Liver (tissue), 9 donors: ENCODE results near the gene KRTDAP. TPM values are rescaled to one million over a fixed set of nuclear protein-coding genes. Genes with fewer than 3 reads are reported as not detected.

Experiments used
- DNase-seq: peaks from one replicate; pipeline ENCODE4 v3.0.0-alpha.2; 2017; ENCODE audit warnings: low spot score
- H3K27ac ChIP-seq, 2 donors: one replicate each; pipeline ENCODE4 v1.7.0; 2013; ENCODE audit warnings: inconsistent platforms in 2 of 2, low read length in 2 of 2, control low read depth in 1 of 2, low read depth in 1 of 2, mild to moderate bottlenecking in 1 of 2
- H3K27me3 ChIP-seq, 4 donors: one replicate each; pipeline versions ENCODE4 v1.6.1 to v1.7.0; 2013; ENCODE audit warnings: low read length in 3 of 4, inconsistent platforms in 1 of 4, mild to moderate bottlenecking in 1 of 4, moderate library complexity in 1 of 4; ENCODE audit not compliant: control insufficient read depth in 4 of 4, insufficient read depth in 4 of 4
- H3K36me3 ChIP-seq, 4 donors: one replicate each; pipeline versions ENCODE4 v1.6.1 to v1.7.0; 2013; ENCODE audit warnings: low read length in 3 of 4, mild to moderate bottlenecking in 3 of 4, low read depth in 1 of 4, moderate library complexity in 1 of 4; ENCODE audit not compliant: control insufficient read depth in 4 of 4, insufficient read depth in 3 of 4
- H3K4me1 ChIP-seq, 4 donors: one replicate each; pipeline versions ENCODE4 v1.6.1 to v1.7.0; 2013; ENCODE audit warnings: low read length in 3 of 4, mild to moderate bottlenecking in 3 of 4, moderate library complexity in 1 of 4; ENCODE audit not compliant: control insufficient read depth in 4 of 4, insufficient read depth in 4 of 4
- H3K4me3 ChIP-seq, 3 donors: one replicate each; pipeline versions ENCODE4 v1.6.1 to v1.7.0; 2013; ENCODE audit warnings: low read length in 3 of 3, control low read depth in 1 of 3, low read depth in 1 of 3, mild to moderate bottlenecking in 1 of 3
- H3K9ac ChIP-seq, 2 donors: one replicate each; pipeline ENCODE4 v1.7.0; 2013; ENCODE audit warnings: low read length in 2 of 2, mild to moderate bottlenecking in 2 of 2, moderate library complexity in 2 of 2, control low read depth in 1 of 2, low read depth in 1 of 2
- H3K9me3 ChIP-seq, 4 donors: one replicate each; pipeline versions ENCODE4 v1.6.1 to v1.7.0; 2013; ENCODE audit warnings: low read length in 3 of 4; ENCODE audit not compliant: control insufficient read depth in 4 of 4
- CTCF ChIP-seq: fragments of 150-350 bp; IDR thresholded peaks from 2 replicates; pipeline ENCODE4 v1.5.1; 2017; ENCODE audit warnings: improper control_type of control experiment, low read depth, low read length; ENCODE audit not compliant: missing input control
- EGR1 ChIP-seq, 2 donors: IDR thresholded peaks; 2 replicates each; pipeline ENCODE4 v1.6.1; 2016 to 2018; ENCODE audit warnings: antibody characterized with exemption in 2 of 2, low read depth in 2 of 2
- FOXA1 ChIP-seq: IDR thresholded peaks from 2 replicates; pipeline ENCODE4 v1.6.1; 2016; ENCODE audit warnings: antibody characterized with exemption
- FOXA2 ChIP-seq: IDR thresholded peaks from 2 replicates; pipeline ENCODE4 v1.6.1; 2016; ENCODE audit warnings: antibody characterized with exemption
- GABPA ChIP-seq, 2 donors: IDR thresholded peaks in 1 of 2; conservative IDR thresholded peaks in 1 of 2; 2 replicates each; pipeline ENCODE4 v1.6.1; 2016; ENCODE audit warnings: antibody characterized with exemption in 2 of 2, mild to moderate bottlenecking in 1 of 2, moderate library complexity in 1 of 2
- HNF4A ChIP-seq, 2 donors: conservative IDR thresholded peaks; 2 replicates each; pipeline ENCODE4 v1.6.1; 2016; ENCODE audit warnings: antibody characterized with exemption in 2 of 2, mild to moderate bottlenecking in 2 of 2
- HNF4G ChIP-seq: IDR thresholded peaks from 2 replicates; pipeline ENCODE4 v1.6.1; 2016; ENCODE audit warnings: antibody characterized with exemption
- NR2F2 ChIP-seq: IDR thresholded peaks from 2 replicates; pipeline ENCODE4 v1.6.1; 2016; ENCODE audit warnings: antibody characterized with exemption
- REST ChIP-seq: IDR thresholded peaks from 2 replicates; pipeline ENCODE4 v1.6.1; 2016; ENCODE audit warnings: antibody characterized with exemption, mild to moderate bottlenecking
- SP1 ChIP-seq: IDR thresholded peaks from 2 replicates; pipeline ENCODE4 v1.6.1; 2018; ENCODE audit warnings: antibody characterized with exemption, mild to moderate bottlenecking
- TAF1 ChIP-seq: conservative IDR thresholded peaks from 2 replicates; pipeline ENCODE4 v1.6.1; 2016; ENCODE audit warnings: antibody characterized with exemption, mild to moderate bottlenecking
- YY1 ChIP-seq: IDR thresholded peaks from 2 replicates; pipeline ENCODE4 v1.6.1; 2016; ENCODE audit warnings: antibody characterized with exemption, mild to moderate bottlenecking
- WGBS: extraction: QIAGEN DNeasy Blood & Tissue Kit; methylation state at CpG from one replicate; pipeline ENCODE4 v1.1.7; 2013; 5-methylcytosine and 5-hydroxymethylcytosine counted together
- polyA plus RNA-seq, 2 donors: library from polyadenylated mRNA; stranded (reverse) in 1 of 2; unstranded in 1 of 2; fragments of 200-250 nt in 1 of 2; fragments of >200 nt in 1 of 2; fragmentation: Nextera tagmentation in 1 of 2; extraction: Ambion mirVana in 1 of 2; gene quantifications; one replicate each; pipeline versions ENCODE4 v1.2.1 to v1.2.3, GENCODE V29; 2013 to 2015
- total RNA-seq, 2 donors: library from RNA; depleted of rRNA; stranded (reverse); fragments of >200 nt; gene quantifications; one replicate each; pipeline ENCODE4 v1.2.3, GENCODE V29; 2014
- donor health status: healthy.
- donor health status: healthy.
- donor health status: healthy.
- donor health status: healthy.
- donor health status: healthy.

Gene KRTDAP
- total and polyA plus RNA-seq, 4 donors: not detected

- TF ChIP-seq FOXA2: no peak
- DNase-seq: no peak
- 45% methylated on average over 1 of the region's 1 CpG for WGBS
- H3K9me3 ChIP-seq: no peaks in the 10 kb centered on the region
- peaks cover 11 to 49% (median 36%) of the 10 kb centered on the region in 4 donors for H3K4me1 ChIP-seq
- H3K36me3 ChIP-seq: no peaks in the 10 kb centered on the region
- peak overlapping the region; percentile 96 to 98 for H3K27ac ChIP-seq
- H3K27me3 ChIP-seq: no peaks in the 10 kb centered on the region
- no peak overlapping the region for H3K9ac ChIP-seq
- H3K4me3 ChIP-seq: no peak overlapping the region
These were observed 32.1 kb downstream of the KRTDAP start for GRCh38 chr19:35458192-35458591.

- H3K9me3 ChIP-seq: no peaks in the 10 kb centered on the region
- 95% methylated on average over 5 of the region's 5 CpGs for WGBS
- H3K9ac ChIP-seq: no peak overlapping the region
- H3K4me3 ChIP-seq: no peak overlapping the region
- DNase-seq: no peak
- H3K4me1 ChIP-seq: peaks cover 11 to 49% (median 36%) of the 10 kb centered on the region in 4 donors
- no peaks in the 10 kb centered on the region for H3K27me3 ChIP-seq
- TF ChIP-seq HNF4G (no peak), GABPA (IDR thresholded peaks at IDR 0.05 in 1 of 2, conservative IDR thresholded peaks at IDR 0.05 in 1 of 2) (no peak), REST (no peak), FOXA1 (no peak), HNF4A (conservative IDR thresholded peaks at IDR 0.05) (no peak), EGR1 (IDR thresholded peaks at IDR 0.05; ENCODE audit: low read depth in 2 of 2) (no peak), CTCF (no peak), TAF1 (no peak), YY1 (no peak), SP1 (no peak)
- no peaks in the 10 kb centered on the region for H3K36me3 ChIP-seq
- no peak overlapping the region for H3K27ac ChIP-seq
These were observed 33.1 kb downstream of the KRTDAP start for GRCh38 chr19:35457173-35457572.

GRCh38 chr19:35455616-35456201, 34.6 kb downstream of the KRTDAP start:
- no peaks in the 10 kb centered on the region for H3K9me3 ChIP-seq
- H3K4me3 ChIP-seq: no peak overlapping the region
- no peaks in the 10 kb centered on the region for H3K27me3 ChIP-seq
- H3K27ac ChIP-seq: no peak overlapping the region
- no peak for DNase-seq
- H3K4me1 ChIP-seq: peaks cover 11 to 42% (median 32%) of the 10 kb centered on the region in 4 donors
- H3K9ac ChIP-seq: no peak overlapping the region
- WGBS: 66% methylated on average over 3 of the region's 3 CpGs
- TF ChIP-seq YY1: no peak
- no peak for TF ChIP-seq HNF4A (conservative IDR thresholded peaks at IDR 0.05)
- peak; percentile 24 for TF ChIP-seq NR2F2
- H3K36me3 ChIP-seq: no peaks in the 10 kb centered on the region
